MCF 10A (cell line): ENCODE measurements around the gene THSD1. TPM values are rescaled to one million over a fixed set of nuclear protein-coding genes. Genes with fewer than 3 reads are reported as not detected.
A peak's percentile ranks its signal among the peaks of the same experiment; 100 is the strongest.
"Not testable (repeated sequence)": the region's sequence is repeated elsewhere in the genome, so short reads cannot be mapped to it uniquely, and the experiment has no call there.

ENCODE experiments used
- BruUV-seq: library from RNA; stranded (reverse); fragments of 400-500 nt; replicated peaks from 2 replicates; lab custom pipeline; 2021; lab: Mats Ljungman, UMichigan
- CTCF ChIA-PET: fragments of 300-600 bp; sonication (Branson Sonifier 250); formaldehyde crosslinking; extraction: SDS; loops from one replicate; lab custom pipeline; 2021; ENCODE audit warnings: antibody characterized with exemption, inconsistent platforms; lab: Yijun Ruan, JAX
- POLR2A ChIA-PET: fragments of 300-600, 350-650 bp; sonication (Branson Sonifier 250); formaldehyde crosslinking; extraction: SDS; loops from one replicate; lab custom pipeline; 2020; ENCODE audit warnings: antibody characterized with exemption, inconsistent platforms; lab: Yijun Ruan, JAX
- DNase-seq: peaks from one replicate; pipeline ENCODE4 v3.0.0-alpha.2; 2018; ENCODE audit not compliant: unreplicated experiment
- H3K27ac Mint-ChIP-seq: one replicate; pipeline ENCODE4 v1.8.0; 2022; ENCODE audit warnings: mild to moderate bottlenecking, low read depth, mixed read lengths; ENCODE audit not compliant: unreplicated experiment
- H3K27me3 Mint-ChIP-seq: one replicate; pipeline ENCODE4 v1.8.0; 2022; ENCODE audit warnings: mixed read lengths; ENCODE audit not compliant: insufficient read depth, unreplicated experiment
- H3K36me3 Mint-ChIP-seq: one replicate; pipeline ENCODE4 v1.8.0; 2022; ENCODE audit warnings: mild to moderate bottlenecking, moderate library complexity, mixed read lengths; ENCODE audit not compliant: insufficient read depth, unreplicated experiment
- H3K4me1 Mint-ChIP-seq: one replicate; pipeline ENCODE4 v1.8.0; 2022; ENCODE audit warnings: mixed read lengths; ENCODE audit not compliant: insufficient read depth, unreplicated experiment
- H3K4me3 Mint-ChIP-seq: one replicate; pipeline ENCODE4 v1.8.0; 2022; ENCODE audit warnings: mild to moderate bottlenecking, moderate library complexity, mixed read lengths; ENCODE audit not compliant: unreplicated experiment
- H3K9me3 Mint-ChIP-seq: one replicate; pipeline ENCODE4 v1.8.0; 2022; ENCODE audit warnings: mixed read lengths; ENCODE audit not compliant: unreplicated experiment
- CTCF ChIP-seq: fragments of 200-600 bp; IDR thresholded peaks from one replicate; pipeline ENCODE4 v1.8.0; 2022; ENCODE audit warnings: antibody characterized with exemption, mild to moderate bottlenecking; ENCODE audit not compliant: unreplicated experiment
- intact Hi-C: fragments of 100-400 bp; cut with micrococcal nuclease; formaldehyde crosslinking; loops from 2 replicates; pipeline ENCODE4 v1.14.1; 2022
- total RNA-seq: library from RNA; stranded (reverse); gene quantifications from 2 replicates; pipeline ENCODE4 v1.2.3, GENCODE V29; 2022

Gene THSD1
- total RNA-seq, 1 experiment from 2014 or later, result 16.7 TPM

GRCh38 chr13:52414051-52414450, 8.1 kb upstream of the THSD1 start:
- CTCF ChIA-PET, result interaction anchor here (1.4 to 2.1 kb wide), 2 partner anchors 37 to 70 kb away, joined by 7 to 12 read pairs; partner anchors contain the start of gene VPS36
- Mint-ChIP-seq H3K36me3 (peaks cover 49% of the 10 kb centered on the region), H3K27ac (peak overlapping the region; percentile 98), H3K4me1 (peaks cover 33% of the 10 kb centered on the region), H3K4me3 (no peak overlapping the region), H3K27me3 (no peaks in the 10 kb centered on the region), H3K9me3 (no peaks in the 10 kb centered on the region)
- no TSS peak for BruUV-seq
- POLR2A ChIA-PET, result interaction anchor here (1.3 to 7.3 kb wide), 7 partner anchors 8 to 70 kb away, joined by 3 to 101 read pairs (median 19); partner anchors contain the start of genes THSD1 and VPS36
- no peak for DNase-seq
- intact Hi-C loops, result loop anchor here (2.0 kb wide), 1 partner anchor 37 kb away; the partner anchor contains the start of gene VPS36
- TF ChIP-seq CTCF, result no peak

GRCh38 chr13:52412128-52412527, 6.2 kb upstream of the THSD1 start:
- intact Hi-C loops, result no loop called here
- DNase-seq, result no peak
- Mint-ChIP-seq H3K36me3 (peaks cover 39% of the 10 kb centered on the region), H3K27me3 (no peaks in the 10 kb centered on the region), H3K4me1 (peaks cover 33% of the 10 kb centered on the region), H3K27ac (peak overlapping the region; percentile 88), H3K4me3 (no peak overlapping the region), H3K9me3 (no peaks in the 10 kb centered on the region)
- ChIA-PET POLR2A (interaction anchor here (1.0 to 7.3 kb wide), 8 partner anchors 8 to 68 kb away, joined by 3 to 73 read pairs (median 9); partner anchors contain the start of gene VPS36), CTCF (interaction anchor here (0.7 to 3.0 kb wide), 3 partner anchors 36 to 51 kb away, joined by 3 to 31 read pairs (median 3); partner anchors contain the start of gene VPS36)
- no TSS peak for BruUV-seq
- no peak for TF ChIP-seq CTCF

- POLR2A ChIA-PET, result interaction anchor here (0.8 to 7.3 kb wide), 12 partner anchors 10 to 326 kb away, joined by 3 to 73 read pairs (median 6); partner anchors contain the start of gene VPS36
- no peaks in the 10 kb centered on the region for H3K9me3 Mint-ChIP-seq
Measured at GRCh38 chr13:52411629-52412028, 5.7 kb upstream of the THSD1 start.

DNA sequence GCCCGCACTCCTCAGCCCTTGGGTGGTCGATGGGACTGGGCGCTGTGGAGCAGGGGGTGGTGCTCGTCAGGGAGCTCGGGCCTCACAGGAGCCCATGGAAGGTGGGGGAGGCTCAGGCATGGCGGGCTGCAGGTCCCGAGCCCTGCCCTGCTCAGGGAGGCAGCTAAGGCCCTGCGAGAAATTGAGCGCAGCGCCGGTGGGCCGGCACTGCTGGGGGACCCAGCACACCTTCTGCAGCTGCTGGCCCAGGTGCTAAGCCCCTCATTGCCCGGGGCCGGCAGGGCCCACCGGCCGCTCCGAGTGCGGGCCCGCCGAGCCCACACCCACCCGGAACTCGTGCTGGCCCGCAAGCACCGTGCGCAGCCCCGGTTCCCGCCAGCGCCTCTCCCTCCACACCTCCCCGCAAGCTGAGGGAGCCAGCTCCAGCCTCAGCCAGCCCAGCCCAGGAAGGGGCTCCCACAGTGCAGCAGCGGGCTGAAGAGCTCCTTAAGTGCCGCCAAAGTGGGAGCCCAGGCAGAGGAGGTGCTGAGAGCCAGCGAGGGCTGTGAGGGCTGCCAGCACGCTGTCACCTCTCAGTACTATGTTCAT, 2.2 kb upstream of the THSD1 start:
- H3K27ac Mint-ChIP-seq, H3K9me3 Mint-ChIP-seq, H3K27me3 Mint-ChIP-seq, DNase-seq, H3K4me3 Mint-ChIP-seq, intact Hi-C loops, BruUV-seq: not testable (repeated sequence)
- CTCF ChIA-PET, result interaction anchor here (0.7 to 2.3 kb wide), 6 partner anchors 9 to 65 kb away, joined by 3 to 8 read pairs (median 4); partner anchors contain the start of gene VPS36
- peaks cover 18% of the 10 kb centered on the region for H3K4me1 Mint-ChIP-seq
- peaks cover 38% of the 10 kb centered on the region for H3K36me3 Mint-ChIP-seq
- POLR2A ChIA-PET, result interaction anchor here (0.7 to 5.3 kb wide), 5 partner anchors 8 to 617 kb away, joined by 3 to 52 read pairs (median 3); no protein-coding TSS in a partner anchor

More at GRCh38 chr13:52411629-52412028, 5.7 kb upstream of the THSD1 start:
- H3K4me3 Mint-ChIP-seq, result no peak overlapping the region
- peaks cover 33% of the 10 kb centered on the region for H3K4me1 Mint-ChIP-seq
- H3K36me3 Mint-ChIP-seq, result peaks cover 34% of the 10 kb centered on the region
- TF ChIP-seq CTCF, result no peak
- H3K27ac Mint-ChIP-seq, result peak overlapping the region; percentile 88
- BruUV-seq, result no TSS peak
- no peaks in the 10 kb centered on the region for H3K27me3 Mint-ChIP-seq
- DNase-seq, result peak; percentile 89
- CTCF ChIA-PET, result interaction anchor here (0.5 to 3.1 kb wide), 5 partner anchors 29 to 68 kb away, joined by 3 to 31 read pairs (median 5); partner anchors contain the start of gene VPS36
- intact Hi-C loops, result no loop called here

DNA sequence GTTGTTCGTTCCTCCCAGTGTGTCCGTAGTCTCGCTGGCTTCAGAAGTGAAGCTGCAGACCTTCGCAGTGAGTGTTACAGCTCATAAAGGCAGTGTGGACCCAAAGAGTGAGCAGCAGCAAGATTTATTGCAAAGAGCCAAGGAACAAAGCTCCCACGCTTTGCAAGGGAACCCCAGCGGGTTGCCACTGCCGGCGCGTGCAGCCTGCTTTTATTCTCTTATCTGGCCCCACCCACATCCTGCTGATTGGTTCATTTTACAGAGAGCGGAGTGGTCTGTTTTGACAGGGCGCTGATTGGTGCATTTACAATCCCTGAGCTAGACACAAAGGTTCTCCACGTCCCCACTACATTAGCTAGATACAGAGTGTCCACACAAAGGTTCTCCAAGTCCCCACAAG, 1.5 kb upstream of the THSD1 start:
- Mint-ChIP-seq H3K4me1 (peaks cover 19% of the 10 kb centered on the region), H3K36me3 (peaks cover 42% of the 10 kb centered on the region)
- BruUV-seq, H3K27ac Mint-ChIP-seq, H3K9me3 Mint-ChIP-seq, H3K4me3 Mint-ChIP-seq, DNase-seq, intact Hi-C loops, H3K27me3 Mint-ChIP-seq: not testable (repeated sequence)
- ChIA-PET POLR2A (interaction anchor here (0.8 to 5.3 kb wide), 4 partner anchors 8 to 59 kb away, joined by 3 to 52 read pairs (median 12); no protein-coding TSS in a partner anchor), CTCF (interaction anchor here (1.0 to 2.3 kb wide), 4 partner anchors 10 to 64 kb away, joined by 3 to 8 read pairs (median 6); partner anchors contain the start of gene VPS36)
